ENCODE data around the gene ABHD12B.

ABHD12B gene

DNA sequence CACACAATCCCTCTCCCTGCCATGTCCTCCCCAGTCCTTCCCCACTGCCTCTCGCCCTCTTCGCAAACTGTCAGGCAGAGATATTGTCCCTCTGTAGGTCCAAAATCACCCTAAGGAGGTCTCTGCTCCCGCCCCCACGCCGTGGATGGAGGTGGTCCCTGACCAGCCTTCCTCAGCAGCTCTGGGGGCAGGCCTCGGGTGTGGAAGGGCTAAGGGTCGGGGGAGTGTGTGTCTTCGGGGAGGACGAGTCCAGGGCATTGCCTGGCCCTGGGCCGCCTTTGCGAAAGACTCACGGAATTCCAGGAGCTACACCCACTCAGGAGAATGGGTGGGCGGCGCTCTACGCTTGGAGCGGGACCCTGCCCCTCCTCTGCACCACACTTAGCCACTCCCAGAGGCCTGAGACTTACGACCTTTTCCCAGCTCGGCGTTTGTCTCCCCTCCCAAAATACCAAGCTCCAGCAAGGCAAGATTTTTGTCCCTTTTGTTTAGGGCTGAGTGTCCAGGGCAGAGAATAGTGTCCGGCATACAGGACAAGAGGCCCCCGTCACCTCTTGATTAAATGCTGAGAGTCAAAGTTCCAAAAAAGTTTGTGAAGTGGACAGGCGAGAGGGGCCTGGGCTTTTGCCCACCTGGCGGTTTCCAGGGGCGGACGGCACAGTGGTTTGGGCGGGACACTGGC is 71.5 kb downstream of the ABHD12B start:
- H3K4me3 ChIP-seq (ENCODE audit: low read depth, low read length), result peak overlapping the region; percentile 70
- TF ChIP-seq, protein P1, sequence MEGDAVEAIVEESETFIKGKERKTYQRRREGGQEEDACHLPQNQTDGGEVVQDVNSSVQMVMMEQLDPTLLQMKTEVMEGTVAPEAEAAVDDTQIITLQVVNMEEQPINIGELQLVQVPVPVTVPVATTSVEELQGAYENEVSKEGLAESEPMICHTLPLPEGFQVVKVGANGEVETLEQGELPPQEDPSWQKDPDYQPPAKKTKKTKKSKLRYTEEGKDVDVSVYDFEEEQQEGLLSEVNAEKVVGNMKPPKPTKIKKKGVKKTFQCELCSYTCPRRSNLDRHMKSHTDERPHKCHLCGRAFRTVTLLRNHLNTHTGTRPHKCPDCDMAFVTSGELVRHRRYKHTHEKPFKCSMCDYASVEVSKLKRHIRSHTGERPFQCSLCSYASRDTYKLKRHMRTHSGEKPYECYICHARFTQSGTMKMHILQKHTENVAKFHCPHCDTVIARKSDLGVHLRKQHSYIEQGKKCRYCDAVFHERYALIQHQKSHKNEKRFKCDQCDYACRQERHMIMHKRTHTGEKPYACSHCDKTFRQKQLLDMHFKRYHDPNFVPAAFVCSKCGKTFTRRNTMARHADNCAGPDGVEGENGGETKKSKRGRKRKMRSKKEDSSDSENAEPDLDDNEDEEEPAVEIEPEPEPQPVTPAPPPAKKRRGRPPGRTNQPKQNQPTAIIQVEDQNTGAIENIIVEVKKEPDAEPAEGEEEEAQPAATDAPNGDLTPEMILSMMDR (IDR thresholded peaks at IDR 0.05; ENCODE audit: low read depth, low read length, missing control alignments), result no peak
- DNase-seq (ENCODE audit: low read depth), result no peak

DNA sequence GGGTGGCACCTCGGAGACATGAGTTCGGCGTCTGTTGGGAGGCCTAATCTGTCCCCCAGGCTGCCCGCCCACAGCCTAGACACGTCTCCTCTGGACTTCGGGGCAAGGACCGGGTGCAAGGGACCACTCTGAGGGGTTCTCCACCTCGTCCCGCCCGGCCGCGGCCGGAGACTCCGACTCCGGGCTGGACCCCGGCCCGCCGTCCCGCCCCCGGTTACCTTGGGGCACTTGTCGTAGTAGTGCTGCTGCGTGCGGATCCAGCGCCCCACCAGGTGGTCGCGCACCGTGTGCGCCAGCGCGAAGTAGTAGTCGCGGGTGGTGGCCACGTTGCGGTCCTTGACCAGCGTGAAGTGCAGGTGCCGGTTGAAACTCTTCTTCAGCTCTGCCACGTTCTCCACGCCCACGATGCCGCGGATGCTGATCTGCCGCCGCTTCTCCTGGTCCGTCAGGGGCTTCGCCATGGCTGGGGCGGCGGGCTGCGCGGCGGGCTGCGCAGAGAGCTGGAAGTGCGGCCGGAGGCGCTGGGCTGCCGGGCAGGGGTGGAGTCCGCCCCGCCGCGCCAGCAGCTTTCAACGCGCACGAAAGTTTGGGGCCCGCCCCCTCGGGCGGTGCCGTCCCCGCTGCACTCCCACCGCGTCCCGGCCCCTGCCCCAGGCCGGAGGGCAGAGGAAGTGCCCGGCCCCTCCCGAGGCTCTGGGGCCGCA is 72.2 kb downstream of the ABHD12B start, which contains the start of gene PYGL:
PYGL (minus strand) TSS at position 541 of the 704 bp plus-strand sequence; CDS start at position 461, 80 bp downstream.
- no peak for DNase-seq (ENCODE audit: low read depth)
- H3K4me3 ChIP-seq (ENCODE audit: low read depth, low read length), result peak within 1 kb of the TSS; percentile 70
- TF ChIP-seq, protein P1 (IDR thresholded peaks at IDR 0.05; ENCODE audit: low read depth, low read length, missing control alignments), result no peak

DNA sequence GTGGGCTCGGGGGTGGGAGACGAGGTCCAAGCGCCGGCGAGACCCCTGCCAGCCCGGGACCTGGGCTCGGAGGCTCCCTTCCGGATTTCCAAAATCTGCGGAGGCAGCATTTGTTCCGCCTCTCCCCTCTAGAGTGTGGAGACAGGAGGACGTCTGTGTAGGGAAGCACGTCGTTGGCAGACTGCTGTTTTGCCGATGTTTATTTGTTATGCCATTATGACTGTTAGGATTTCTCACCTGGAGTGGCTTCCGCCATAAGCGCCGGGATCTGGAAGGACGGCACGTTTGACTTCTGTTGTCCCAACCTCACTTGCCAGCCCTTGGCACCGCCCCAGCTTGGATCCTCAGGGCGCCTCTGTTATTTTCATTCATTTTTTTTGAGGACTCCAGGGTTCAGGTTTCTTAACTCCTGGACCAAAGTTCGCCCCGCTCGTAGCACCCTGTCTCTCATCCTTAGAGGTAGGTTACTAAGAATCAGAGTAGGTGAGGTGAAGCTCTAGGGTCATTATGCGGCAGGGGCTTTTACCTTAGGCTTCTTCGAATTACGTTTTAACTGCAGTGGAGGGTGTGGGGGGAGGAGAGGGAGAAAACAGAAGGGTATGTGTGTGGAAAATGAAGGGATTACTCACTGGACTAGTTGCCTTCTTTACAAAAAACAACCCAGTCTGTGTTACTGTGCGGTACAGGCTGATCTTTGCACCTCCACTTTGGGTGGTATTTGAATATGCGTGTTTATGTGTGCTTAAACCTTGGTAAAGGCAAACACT is 73.0 kb downstream of the ABHD12B start:
- no peak for DNase-seq (ENCODE audit: low read depth)
- TF ChIP-seq, protein P1 (IDR thresholded peaks at IDR 0.05; ENCODE audit: low read depth, low read length, missing control alignments), result no peak
- H3K4me3 ChIP-seq (ENCODE audit: low read depth, low read length), result peak overlapping the region; percentile 70

DNA sequence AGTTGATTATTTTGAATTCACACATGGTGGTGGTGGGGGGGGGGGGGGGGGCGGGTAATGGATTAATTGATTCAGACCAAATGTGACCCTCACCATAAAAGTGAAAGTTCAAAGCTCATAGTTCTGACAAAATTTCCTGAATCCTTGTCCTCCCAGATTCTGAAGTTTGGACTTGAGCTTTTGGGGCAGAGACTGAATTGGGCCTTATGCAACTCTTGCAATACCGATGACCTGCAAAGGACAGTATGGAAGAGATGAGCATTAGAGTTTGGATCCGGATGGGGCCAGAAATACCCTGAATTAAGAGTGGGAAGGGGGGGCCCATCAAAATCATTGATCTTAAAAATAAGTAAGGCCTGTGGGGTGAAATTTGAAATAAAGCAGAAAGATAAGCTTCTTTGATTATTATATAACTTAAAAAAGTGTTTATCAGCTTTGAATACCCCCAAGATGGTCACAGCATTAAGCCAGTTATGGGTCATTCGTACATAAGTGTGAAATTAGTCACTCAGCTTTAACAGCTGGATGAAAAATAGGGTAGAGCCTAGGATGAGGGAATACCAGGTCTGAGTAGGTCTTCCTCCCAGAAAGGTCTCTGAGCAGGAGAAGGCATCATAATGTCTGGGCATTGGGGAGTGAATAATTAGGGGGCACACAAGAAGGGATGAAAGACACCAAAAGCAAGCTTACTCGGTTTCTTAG is 74.5 kb downstream of the ABHD12B start:
- H3K4me3 ChIP-seq (ENCODE audit: low read depth, low read length), result no peak overlapping the region
- DNase-seq (ENCODE audit: low read depth), result no peak
- TF ChIP-seq, protein P1 (IDR thresholded peaks at IDR 0.05; ENCODE audit: low read depth, low read length, missing control alignments), result no peak

DNA sequence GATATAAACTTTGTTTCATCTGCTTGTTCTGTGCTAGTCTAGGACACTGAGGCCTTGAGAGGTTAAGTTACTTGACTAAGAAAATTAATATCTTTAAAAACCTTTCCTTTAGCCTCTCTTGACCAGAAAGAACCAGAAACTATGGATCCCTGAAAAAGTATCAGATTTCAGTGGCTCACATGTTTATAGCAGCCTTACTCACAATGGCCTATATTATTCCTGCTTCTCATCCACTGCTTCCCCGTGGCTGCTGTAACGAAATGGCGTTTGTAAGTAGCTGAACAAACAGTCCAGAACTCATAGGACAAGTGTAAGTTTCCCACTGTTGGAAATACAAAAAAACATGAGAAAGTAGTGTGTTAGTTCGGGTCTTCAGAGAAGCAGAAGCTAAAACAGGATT is 75.6 kb downstream of the ABHD12B start:
- DNase-seq (ENCODE audit: low read depth), result no peak
- no peak overlapping the region for H3K4me3 ChIP-seq (ENCODE audit: low read depth, low read length)
- TF ChIP-seq, protein P1 (IDR thresholded peaks at IDR 0.05; ENCODE audit: low read depth, low read length, missing control alignments), result no peak

DNA sequence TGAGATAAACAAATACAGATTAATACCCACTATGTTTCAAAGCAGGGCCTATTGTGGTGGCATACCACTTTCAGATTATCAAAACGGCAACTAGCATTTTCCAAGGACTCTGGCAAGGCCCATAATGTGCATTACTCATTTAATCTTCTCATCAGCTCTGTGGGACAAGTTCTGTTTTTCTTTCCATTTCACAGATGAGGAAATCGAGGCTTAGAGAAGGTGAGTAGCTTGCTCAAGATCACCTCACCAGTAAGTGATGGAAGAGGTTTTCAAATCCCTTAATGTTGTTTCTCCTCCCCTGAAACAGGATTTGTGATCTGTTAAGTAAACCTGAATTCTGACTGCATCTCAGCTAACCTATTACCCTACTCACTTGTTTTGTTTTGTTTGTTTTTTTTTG is 76.4 kb downstream of the ABHD12B start:
- TF ChIP-seq, protein P1 (IDR thresholded peaks at IDR 0.05; ENCODE audit: low read depth, low read length, missing control alignments), result no peak
- DNase-seq (ENCODE audit: low read depth), result no peak
- no peak overlapping the region for H3K4me3 ChIP-seq (ENCODE audit: low read depth, low read length)
